Cardiac fibroblast (primary cell): ENCODE measurements around the gene NDC80.
"Not testable (repeated sequence)": the region's sequence is repeated elsewhere in the genome, so short reads cannot be mapped to it uniquely, and the experiment has no call there.

Source experiments
- DNase-seq, 2 donors: peaks; one replicate each; pipeline versions ENCODE4 v3.0.0 to v3.0.0-alpha.2; 2010; ENCODE audit warnings: low read depth in 2 of 2
- H3K4me3 ChIP-seq, 2 donors: replicated peaks in 1 of 2; 1 replicate in 1 of 2; 2 replicates in 1 of 2; pipeline ENCODE4 v1.5.1; 2011; ENCODE audit warnings: low read depth in 2 of 2, low read length in 2 of 2, mild to moderate bottlenecking in 2 of 2, moderate library complexity in 1 of 2
- CTCF ChIP-seq: IDR thresholded peaks from one replicate; pipeline ENCODE4 v1.5.1; 2011; ENCODE audit warnings: low read depth, mild to moderate bottlenecking, low read length, inconsistent platforms

Gene NDC80

GRCh38 chr18:2656981-2657512 lies 85.7 kb downstream of the NDC80 start:
- peak overlapping the region; percentile 90 to 95 for H3K4me3 ChIP-seq
- peak in 1 of 2 donors; percentile 17 for DNase-seq
- TF ChIP-seq CTCF: no peak

- DNase-seq: peak; percentile 72 to 80
- TF ChIP-seq CTCF: no peak
- peak overlapping the region in 1 of 2 donors; percentile 22 for H3K4me3 ChIP-seq
These were observed 86.6 kb downstream of the NDC80 start for GRCh38 chr18:2657788-2658458.

- DNase-seq, H3K4me3 ChIP-seq: not testable (repeated sequence)
These were observed 89.5 kb downstream of the NDC80 start for GRCh38 chr18:2660849-2661248.

- DNase-seq, H3K4me3 ChIP-seq: not testable (repeated sequence)
These were observed 90.9 kb downstream of the NDC80 start for GRCh38 chr18:2662288-2662687.

- H3K4me3 ChIP-seq: no peak overlapping the region
- no peak for DNase-seq
- TF ChIP-seq CTCF: no peak
These were observed 91.6 kb downstream of the NDC80 start for GRCh38 chr18:2662990-2663389.
